ENCODE results near the gene COG5. TPM values are rescaled to one million over a fixed set of nuclear protein-coding genes. Genes with fewer than 3 reads are reported as not detected.

The COG5 gene
- total RNA-seq, 1 donor from 2014 or later: 29.5 TPM

DNA sequence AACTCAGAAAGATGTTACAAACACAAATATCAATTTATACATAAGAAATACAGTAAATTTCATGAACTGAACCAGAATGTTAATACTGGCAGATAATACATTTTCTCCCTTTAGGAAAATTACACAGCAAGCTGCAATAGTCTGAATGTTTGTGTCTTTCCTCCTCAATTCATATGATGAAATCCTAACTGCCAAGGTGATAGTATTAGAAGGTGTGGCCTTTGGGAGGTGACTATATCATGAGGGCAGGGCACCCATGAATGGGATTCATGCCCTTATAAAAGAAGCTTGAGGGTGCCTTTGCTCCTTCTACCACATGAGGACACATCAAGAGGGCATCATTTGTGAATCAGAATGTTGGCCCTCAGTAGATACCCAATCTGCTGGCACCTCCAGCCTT is 158.2 kb downstream of the COG5 start:
- Mint-ChIP-seq H3K4me1 (ENCODE audit: low read depth, unreplicated experiment) (no peaks in the 10 kb centered on the region), H3K36me3 (ENCODE audit: unreplicated experiment) (no peaks in the 10 kb centered on the region)

DNA sequence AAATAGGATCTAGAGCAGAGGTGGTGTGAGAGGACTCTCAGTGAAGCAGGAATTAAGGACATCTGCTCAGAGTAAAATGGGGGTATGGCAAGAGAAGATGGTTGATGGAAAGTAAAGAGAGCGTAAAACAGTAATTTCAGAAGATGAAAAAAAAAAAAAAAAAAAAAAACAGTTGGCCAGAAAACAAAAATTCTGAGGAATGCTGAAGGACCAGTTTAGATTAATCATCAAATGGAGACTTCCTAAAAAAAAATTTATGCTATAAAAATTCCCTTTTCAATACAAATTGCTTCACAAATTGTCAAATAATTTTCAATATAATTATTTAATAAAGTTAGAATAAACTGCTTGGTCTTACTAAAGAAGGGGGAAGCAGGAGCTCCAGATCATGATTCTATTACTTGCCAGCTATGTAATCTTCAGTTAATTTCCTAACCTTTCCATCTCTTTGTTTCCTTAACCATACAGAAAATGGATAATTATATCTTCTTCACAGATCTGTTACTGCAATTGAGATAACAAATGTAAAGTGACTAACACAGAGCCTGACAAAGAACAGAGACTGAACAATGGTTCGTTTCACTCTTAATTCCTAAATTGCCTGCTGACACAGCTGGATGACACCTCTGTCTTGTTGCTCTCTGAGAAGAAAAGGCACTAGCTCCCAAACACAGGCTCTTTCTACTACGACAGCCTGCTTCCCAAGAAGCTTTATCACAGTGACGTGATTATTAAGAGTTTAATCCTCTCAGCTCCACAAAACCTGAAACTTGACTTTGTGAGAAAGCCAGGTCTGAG is 158.8 kb downstream of the COG5 start:
- Mint-ChIP-seq H3K4me1 (ENCODE audit: low read depth, unreplicated experiment) (no peaks in the 10 kb centered on the region), H3K27ac (ENCODE audit: unreplicated experiment) (no peak overlapping the region), H3K9me3 (ENCODE audit: unreplicated experiment) (no peaks in the 10 kb centered on the region), H3K4me3 (ENCODE audit: unreplicated experiment) (no peak overlapping the region), H3K27me3 (ENCODE audit: unreplicated experiment) (peaks cover 2% of the 10 kb centered on the region), H3K36me3 (ENCODE audit: unreplicated experiment) (no peaks in the 10 kb centered on the region)
- DNase-seq: no peak
- TF ChIP-seq, protein P1, sequence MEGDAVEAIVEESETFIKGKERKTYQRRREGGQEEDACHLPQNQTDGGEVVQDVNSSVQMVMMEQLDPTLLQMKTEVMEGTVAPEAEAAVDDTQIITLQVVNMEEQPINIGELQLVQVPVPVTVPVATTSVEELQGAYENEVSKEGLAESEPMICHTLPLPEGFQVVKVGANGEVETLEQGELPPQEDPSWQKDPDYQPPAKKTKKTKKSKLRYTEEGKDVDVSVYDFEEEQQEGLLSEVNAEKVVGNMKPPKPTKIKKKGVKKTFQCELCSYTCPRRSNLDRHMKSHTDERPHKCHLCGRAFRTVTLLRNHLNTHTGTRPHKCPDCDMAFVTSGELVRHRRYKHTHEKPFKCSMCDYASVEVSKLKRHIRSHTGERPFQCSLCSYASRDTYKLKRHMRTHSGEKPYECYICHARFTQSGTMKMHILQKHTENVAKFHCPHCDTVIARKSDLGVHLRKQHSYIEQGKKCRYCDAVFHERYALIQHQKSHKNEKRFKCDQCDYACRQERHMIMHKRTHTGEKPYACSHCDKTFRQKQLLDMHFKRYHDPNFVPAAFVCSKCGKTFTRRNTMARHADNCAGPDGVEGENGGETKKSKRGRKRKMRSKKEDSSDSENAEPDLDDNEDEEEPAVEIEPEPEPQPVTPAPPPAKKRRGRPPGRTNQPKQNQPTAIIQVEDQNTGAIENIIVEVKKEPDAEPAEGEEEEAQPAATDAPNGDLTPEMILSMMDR (IDR thresholded peaks at IDR 0.05; ENCODE audit: partially characterized antibody, unreplicated experiment): no peak

More for the DNA sequence above, 158.2 kb downstream of the COG5 start:
- H3K27me3 Mint-ChIP-seq (ENCODE audit: unreplicated experiment): peaks cover 2% of the 10 kb centered on the region
- H3K9me3 Mint-ChIP-seq (ENCODE audit: unreplicated experiment): no peaks in the 10 kb centered on the region
- H3K27ac Mint-ChIP-seq (ENCODE audit: unreplicated experiment): no peak overlapping the region
- DNase-seq: no peak
- TF ChIP-seq, protein P1 (IDR thresholded peaks at IDR 0.05; ENCODE audit: partially characterized antibody, unreplicated experiment): no peak
- no peak overlapping the region for H3K4me3 Mint-ChIP-seq (ENCODE audit: unreplicated experiment)

DNA sequence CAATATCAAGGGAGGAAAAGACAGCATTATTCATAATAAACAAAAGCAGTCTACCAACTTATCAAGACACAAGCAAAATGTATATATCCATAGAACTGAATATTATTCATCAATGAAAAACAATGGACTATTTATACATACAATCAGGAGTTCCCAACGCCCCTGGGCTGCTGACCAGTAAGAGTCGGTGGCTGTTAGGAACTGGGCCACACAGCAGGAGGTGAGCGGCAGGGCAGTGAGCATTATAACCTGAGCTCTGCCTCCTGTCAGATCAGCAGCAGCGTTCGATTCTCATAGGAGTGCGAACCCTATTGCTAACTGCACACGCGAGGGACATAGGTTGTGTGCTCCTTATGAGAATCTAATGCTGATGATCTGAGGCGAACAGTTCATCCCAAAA is 165.6 kb downstream of the COG5 start:
- Mint-ChIP-seq H3K9me3 (ENCODE audit: unreplicated experiment) (no peaks in the 10 kb centered on the region), H3K36me3 (ENCODE audit: unreplicated experiment) (no peaks in the 10 kb centered on the region), H3K27me3 (ENCODE audit: unreplicated experiment) (peaks cover 2% of the 10 kb centered on the region), H3K4me3 (ENCODE audit: unreplicated experiment) (no peak overlapping the region), H3K4me1 (ENCODE audit: low read depth, unreplicated experiment) (no peaks in the 10 kb centered on the region), H3K27ac (ENCODE audit: unreplicated experiment) (no peak overlapping the region)
- TF ChIP-seq, protein P1 (IDR thresholded peaks at IDR 0.05; ENCODE audit: partially characterized antibody, unreplicated experiment): no peak
- DNase-seq: no peak

DNA sequence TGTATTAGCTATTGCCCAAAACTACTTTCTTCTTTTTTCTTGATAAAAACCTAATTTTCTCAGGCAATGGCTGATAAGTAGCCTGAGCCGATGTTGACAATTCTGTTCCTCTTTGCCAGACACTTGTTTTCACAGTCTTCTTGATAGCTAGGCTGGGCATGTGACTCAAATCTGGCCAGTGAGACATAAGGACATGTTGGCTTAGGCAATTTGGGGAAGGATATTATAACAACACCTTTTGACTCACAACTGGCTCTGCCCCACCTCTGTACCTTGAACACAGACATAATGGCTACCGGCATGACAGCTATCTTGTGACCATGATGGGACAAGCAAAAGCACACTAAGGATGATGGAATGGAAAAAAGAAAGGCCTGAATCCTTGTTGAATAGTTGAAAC is 166.7 kb downstream of the COG5 start:
- Mint-ChIP-seq H3K9me3 (ENCODE audit: unreplicated experiment) (no peaks in the 10 kb centered on the region), H3K4me1 (ENCODE audit: low read depth, unreplicated experiment) (no peaks in the 10 kb centered on the region)
- TF ChIP-seq, protein P1 (IDR thresholded peaks at IDR 0.05; ENCODE audit: partially characterized antibody, unreplicated experiment): no peak

DNA sequence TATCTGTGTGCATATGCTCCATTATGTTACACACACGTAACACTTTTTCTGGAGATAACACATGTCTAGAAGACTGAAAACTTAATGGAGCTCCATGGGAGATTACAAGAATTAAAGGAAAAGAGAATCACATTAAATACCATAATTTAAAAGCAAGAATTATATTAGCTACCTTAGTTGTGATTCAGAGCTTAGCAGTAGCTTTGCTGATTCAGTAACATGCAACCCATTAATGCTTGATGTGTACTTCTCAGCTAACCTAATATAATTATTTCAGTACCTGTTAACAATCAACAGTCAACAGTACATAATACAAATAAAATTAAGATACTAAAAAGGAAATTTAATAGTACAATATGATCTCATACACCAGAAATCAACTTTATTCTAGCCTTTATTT is 167.6 kb downstream of the COG5 start:
- DNase-seq: no peak
- TF ChIP-seq, protein P1 (IDR thresholded peaks at IDR 0.05; ENCODE audit: partially characterized antibody, unreplicated experiment): no peak
- peaks cover 4% of the 10 kb centered on the region for H3K4me1 Mint-ChIP-seq (ENCODE audit: low read depth, unreplicated experiment)
- no peaks in the 10 kb centered on the region for H3K36me3 Mint-ChIP-seq (ENCODE audit: unreplicated experiment)
- H3K27ac Mint-ChIP-seq (ENCODE audit: unreplicated experiment): no peak overlapping the region
- H3K27me3 Mint-ChIP-seq (ENCODE audit: unreplicated experiment): no peaks in the 10 kb centered on the region
- no peak overlapping the region for H3K4me3 Mint-ChIP-seq (ENCODE audit: unreplicated experiment)
- no peaks in the 10 kb centered on the region for H3K9me3 Mint-ChIP-seq (ENCODE audit: unreplicated experiment)

More for the DNA sequence above, 166.7 kb downstream of the COG5 start:
- Mint-ChIP-seq H3K36me3 (ENCODE audit: unreplicated experiment) (no peaks in the 10 kb centered on the region), H3K4me3 (ENCODE audit: unreplicated experiment) (no peak overlapping the region), H3K27ac (ENCODE audit: unreplicated experiment) (no peak overlapping the region), H3K27me3 (ENCODE audit: unreplicated experiment) (peaks cover 2% of the 10 kb centered on the region)
- DNase-seq: no peak
